HG03135 (cell line): ENCODE measurements around the gene THAP7.

Source experiments
- ATAC-seq: cut with Tn5 transposase; IDR thresholded peaks from one replicate; pipeline ENCODE4 v1.9.1; 2021; ENCODE audit warnings: mild to moderate bottlenecking, moderate library complexity; ENCODE audit not compliant: unreplicated experiment

Gene THAP7

DNA sequence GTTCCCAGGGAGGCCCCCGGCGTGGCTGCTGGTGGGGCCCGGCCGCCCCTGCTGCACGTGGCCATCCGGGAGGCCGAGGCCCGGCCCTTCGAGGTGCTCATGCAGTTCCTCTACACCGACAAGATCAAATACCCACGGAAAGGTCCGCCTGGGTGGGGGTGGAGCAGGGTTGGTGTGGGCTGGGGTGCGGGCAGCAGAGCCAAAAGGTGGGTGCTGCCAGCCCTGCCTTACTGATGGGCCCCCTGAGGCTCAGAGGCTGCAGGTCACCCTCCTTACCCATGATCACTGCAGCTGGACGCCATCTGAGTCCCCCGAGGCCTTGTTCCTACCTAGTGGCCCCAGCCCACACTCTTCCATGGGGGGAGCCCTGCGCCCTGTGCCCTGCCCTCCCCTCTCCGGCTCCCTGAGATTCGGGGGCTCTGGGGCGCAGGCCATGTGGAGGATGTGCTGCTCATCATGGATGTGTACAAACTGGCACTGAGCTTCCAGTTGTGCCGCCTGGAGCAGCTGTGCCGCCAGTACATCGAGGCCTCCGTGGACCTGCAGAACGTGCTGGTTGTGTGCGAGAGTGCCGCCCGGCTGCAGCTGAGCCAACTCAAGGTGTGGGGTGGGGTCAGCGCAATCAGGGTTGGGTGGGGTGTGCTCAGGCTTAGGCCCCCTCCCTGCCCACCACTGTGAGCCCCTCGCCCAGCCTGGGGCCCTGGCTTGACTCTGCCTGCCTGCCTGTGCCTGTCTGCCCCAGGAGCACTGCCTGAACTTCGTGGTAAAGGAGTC lies 7.6 kb downstream of the THAP7 start:
- ATAC-seq, result no peak

DNA sequence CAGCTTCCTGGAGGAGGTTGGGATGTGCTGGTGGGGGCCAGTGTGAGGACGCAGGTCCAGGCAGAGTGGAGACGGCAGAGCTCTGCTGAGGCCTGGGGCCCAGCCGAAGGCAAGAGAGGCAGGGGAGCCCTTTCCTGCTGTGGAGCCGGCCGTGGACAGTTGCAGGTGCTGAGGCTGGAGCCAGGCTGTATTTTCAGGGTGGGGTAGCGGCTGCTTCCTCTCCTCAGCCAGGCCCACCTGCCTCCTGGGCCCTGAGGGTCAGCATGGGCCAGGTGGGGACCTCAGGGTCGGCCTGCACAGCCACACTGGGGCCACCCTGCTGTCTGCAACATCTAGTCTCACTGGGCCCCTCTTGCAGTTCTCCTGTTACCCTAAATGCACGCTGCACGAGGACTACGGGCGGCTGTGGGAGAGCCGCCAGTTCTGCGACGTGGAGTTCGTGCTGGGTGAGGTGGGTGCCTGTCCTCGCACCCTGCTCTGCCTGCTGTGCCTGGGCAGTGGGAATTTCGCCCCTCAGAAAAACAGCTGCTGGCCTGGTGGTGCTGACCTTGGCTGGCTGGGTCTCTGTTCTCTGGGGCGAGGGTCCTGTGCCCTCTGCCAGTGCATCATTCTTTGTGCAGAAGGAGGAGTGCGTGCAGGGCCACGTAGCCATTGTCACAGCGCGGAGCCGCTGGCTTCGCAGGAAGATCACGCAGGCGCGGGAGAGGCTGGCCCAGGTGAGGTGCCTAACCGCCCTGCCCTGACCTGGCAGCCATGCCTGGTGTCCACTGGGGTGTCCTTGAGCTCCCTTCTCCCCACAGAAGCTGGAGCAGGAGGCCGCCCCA lies 8.4 kb downstream of the THAP7 start:
- ATAC-seq, result no peak

DNA sequence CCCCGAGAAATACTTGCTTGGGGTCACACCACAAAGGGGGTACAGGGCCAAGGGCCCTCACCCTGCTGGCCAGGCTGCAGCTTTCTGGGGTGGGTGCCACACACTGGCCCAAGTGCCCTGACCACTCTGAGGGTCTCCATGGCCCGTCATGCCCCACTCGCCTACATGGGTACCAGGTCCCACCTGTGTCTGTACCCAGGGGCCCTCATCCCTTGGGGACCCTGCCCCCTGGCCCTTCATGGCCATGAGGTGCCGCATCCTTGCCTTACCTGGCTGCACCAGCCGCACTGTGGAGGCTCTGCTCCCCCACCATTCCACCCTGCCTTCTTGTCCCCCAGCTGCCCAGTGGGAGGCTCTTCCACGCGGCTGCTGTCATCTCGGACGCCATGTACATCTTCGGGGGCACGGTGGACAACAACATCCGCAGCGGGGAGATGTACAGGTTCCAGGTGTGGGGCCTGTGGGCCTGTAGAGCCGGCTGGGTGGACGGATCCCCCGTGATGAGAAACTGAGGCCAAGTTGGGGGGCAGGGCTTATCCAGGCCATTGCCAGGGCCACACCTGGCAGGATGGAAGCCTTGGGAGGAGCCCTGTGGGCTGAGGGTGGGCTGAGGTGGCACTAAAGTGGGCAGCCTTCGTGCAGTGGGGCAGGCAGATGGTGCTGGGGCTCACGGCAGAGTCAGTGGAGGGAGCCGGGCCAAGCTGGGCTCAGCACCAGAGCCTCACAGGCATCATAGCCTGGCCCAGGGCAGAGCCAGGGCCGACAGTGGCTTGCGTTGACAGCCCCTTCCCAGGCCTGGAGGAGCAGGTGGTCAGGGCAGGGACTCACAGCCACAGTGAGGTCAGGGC lies 9.2 kb downstream of the THAP7 start:
- no peak for ATAC-seq

GRCh38 chr22:20992056-20992442 lies 9.9 kb downstream of the THAP7 start:
- ATAC-seq, result no peak

DNA sequence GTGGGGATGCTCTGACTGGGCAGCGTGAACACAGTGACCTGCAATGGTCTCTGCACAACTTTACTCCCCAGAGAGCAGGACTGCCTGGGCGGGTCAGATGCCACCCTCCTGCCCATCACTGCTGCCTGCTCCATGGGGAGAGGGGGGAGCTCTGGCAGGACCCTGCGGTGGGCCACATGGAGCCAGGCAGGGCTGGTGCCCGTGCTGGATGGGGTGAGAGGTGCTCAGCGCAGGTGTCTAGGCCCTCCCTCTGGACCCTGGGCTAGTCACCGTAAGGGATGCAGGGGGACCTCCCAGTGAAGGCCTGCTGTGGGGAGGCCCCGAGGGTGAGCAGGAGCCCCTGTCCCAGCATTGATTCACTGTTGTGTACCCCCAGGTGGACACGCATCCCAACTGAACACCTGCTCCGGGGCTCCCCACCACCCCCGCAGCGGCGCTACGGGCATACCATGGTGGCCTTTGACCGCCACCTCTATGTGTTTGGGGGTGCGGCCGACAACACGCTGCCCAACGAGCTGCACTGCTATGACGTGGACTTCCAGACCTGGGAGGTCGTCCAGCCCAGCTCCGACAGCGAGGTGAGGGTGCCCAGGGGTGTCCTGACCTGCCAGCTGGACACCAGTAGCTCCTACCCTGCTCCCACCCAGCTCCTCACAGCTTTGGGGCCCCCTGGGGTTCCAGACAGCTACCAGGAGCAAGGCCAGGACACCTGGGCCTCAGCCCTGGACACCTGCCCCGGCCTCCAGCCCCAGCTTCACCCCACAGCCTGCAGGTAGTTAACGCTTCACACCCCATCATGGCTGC lies 10.5 kb downstream of the THAP7 start:
- ATAC-seq, result no peak

GRCh38 chr22:20990184-20991180 lies 11.4 kb downstream of the THAP7 start:
- ATAC-seq, result no peak

DNA sequence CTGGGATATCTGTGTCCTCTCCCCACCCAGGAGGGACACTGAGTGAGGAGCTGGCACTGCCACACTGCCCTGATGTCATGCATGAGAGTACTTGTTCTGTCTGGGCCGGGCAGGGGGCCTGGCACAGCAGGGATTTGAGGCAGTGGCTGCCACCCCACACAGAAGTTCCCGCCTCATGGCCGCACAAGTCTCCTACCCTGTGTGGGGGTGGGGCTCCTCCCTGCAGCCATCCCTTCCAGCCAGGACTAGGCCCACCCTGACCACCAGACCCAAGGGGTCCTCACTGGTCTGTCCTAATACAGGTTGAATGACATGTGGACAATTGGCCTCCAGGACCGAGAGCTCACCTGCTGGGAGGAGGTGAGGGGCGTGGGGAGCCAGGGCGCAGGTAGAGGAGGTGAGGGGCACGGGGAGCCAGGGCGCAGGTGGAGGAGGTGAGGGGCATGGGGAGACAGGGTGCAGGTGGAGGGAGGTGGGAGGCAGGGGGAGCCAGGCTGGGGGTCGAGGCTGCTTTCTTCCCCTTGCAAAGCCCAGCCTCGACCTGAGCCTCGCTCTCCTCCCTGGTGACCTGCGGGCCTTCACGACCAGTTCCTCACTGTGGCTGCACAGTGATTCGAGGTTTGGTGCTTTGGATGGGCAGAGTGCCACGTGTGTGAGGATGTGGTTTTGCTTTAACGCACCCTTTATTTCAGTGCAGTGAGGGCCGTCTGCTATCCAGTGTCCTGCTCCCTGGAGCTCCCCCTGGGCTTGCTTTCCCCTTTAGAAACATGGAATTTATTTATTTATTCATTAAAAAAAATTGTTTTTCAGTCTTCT lies 12.4 kb downstream of the THAP7 start:
- ATAC-seq, result no peak

DNA sequence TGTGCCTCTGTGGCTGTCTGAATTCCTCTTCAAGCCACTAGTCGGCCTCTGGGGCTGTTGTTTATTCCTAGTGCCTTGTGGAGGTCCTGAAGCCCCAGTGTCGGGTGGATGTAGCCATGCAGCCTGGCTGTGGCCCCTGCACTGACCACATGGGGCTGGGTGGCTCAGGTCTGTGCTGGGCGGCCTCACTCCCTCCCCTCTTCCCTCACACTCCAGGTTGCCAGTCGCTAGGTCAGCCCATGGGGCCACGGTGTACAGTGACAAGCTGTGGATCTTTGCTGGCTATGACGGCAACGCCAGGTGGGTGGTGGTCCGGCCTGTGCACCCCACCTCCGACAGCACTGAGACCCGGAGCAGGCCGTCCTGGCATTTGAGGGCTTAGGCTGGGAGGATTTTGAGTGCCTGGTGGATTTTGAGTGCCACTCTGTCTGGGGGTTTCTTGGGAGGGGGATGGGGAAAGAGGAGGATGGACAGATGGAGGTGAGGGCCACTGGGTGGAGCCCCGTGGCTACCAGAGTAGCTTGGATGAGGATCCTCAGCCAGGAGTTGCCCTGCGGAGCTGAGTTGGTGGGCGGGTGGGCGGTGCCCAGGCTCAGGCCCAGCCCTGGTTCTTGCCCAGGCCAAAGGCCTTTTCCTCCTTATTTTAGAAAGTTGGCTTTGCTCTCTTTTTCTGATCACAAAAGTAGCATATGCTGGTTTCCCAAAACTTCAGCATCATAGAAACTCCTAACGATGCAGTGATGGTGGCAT lies 13.2 kb downstream of the THAP7 start:
- no peak for ATAC-seq

- no peak for ATAC-seq
These were observed 14.5 kb downstream of the THAP7 start for GRCh38 chr22:20987375-20987774.

DNA sequence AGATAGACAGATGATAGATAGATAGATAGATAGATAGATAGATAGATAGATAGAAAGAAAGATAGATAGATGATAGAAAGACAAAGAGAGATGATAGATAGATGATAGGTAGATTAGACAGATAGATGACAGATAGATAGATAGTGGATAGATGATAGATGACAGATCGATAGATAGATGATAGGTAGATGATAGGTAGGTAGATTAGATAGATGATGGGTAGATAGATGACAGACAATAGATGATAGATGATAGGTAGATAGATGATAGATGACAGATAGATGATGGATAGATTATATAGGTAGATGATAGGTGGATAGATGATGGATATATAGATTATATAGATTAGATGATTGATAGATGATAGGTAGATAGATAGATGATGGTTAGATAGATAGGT lies 15.6 kb downstream of the THAP7 start:
- no peak for ATAC-seq

DNA sequence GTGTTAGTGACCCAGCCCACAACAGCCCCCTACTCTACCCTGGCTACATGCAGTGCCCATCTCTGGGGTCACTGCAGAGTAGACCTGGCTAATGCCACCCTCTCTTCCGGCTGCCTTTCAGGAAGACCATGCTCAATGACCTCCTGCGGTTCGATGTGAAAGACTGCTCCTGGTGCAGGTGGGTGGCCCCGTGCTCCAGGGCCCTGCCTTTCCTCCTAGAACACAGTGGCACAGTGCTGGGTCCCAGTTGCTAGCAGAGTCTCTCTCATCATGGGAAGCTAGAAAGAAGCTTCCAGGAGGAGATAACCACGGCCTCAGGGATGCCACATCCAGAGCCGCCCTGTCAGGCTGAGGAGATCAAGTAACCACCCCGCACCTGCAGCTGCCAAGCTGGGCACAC lies 16.2 kb downstream of the THAP7 start:
- no peak for ATAC-seq

- ATAC-seq, result no peak
These were observed 18.7 kb downstream of the THAP7 start for GRCh38 chr22:20983081-20983771.

- peak; percentile 12 for ATAC-seq
These were observed 19.4 kb downstream of the THAP7 start for GRCh38 chr22:20982563-20982882.

GRCh38 chr22:20981787-20982562 lies 19.9 kb downstream of the THAP7 start, which contains the start of gene LZTR1:
TSS of gene LZTR1 (plus strand) at chr22:20982297. CDS start at chr22:20982372, 75 bp downstream.
- peak; percentile 68 for ATAC-seq

GRCh38 chr22:20980938-20981722 lies 20.8 kb downstream of the THAP7 start:
- ATAC-seq, result no peak

- ATAC-seq, result no peak
These were observed 21.4 kb downstream of the THAP7 start for GRCh38 chr22:20980523-20980922.
